ENCODE data around the gene MREG.

The MREG gene

DNA sequence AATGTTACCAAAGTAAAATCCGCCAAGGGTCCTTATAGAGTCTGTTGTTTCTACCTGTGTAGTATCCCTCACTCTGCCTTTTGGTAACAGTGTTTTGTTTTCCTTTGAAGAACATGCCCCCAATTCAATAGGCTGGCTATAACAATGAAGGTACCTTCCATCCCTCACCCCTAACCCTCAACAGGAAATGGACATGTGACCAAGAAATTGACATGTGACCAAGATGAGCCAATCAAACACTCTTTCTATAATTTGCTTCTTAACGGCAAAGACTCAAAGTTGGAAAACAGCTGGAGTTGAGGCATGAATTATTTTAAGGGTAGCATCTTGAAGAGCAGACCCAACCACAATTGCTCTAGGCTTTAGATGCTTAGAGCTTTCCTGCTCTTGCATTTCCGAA lies 5.4 kb upstream of the MREG start:
- Histone ChIP-seq H3K4me1 (ENCODE audit: insufficient read depth, low read length, poor library complexity, severe bottlenecking) (peaks cover 40% of the 10 kb centered on the region), H3K4me3 (ENCODE audit: low read length, poor library complexity, severe bottlenecking) (no peak overlapping the region), H3K36me3 (ENCODE audit: insufficient read depth, low read length) (no peaks in the 10 kb centered on the region), H3K4me2 (ENCODE audit: low read depth, low read length, poor library complexity, severe bottlenecking) (no peak overlapping the region), H3K9ac (ENCODE audit: low read depth, low read length, poor library complexity, severe bottlenecking) (no peak overlapping the region), H3K9me3 (ENCODE audit: insufficient read depth, low read depth, low read length) (no peaks in the 10 kb centered on the region), H3K27me3 (ENCODE audit: insufficient read depth, low read length, poor library complexity, severe bottlenecking) (no peaks in the 10 kb centered on the region), H2AFZ (ENCODE audit: low read length) (no peak overlapping the region), H4K20me1 (ENCODE audit: insufficient read depth, low read length, poor library complexity, severe bottlenecking) (no peaks in the 10 kb centered on the region), H3F3A (ENCODE audit: low read depth) (0 out of 2 replicates have a peak, but pooled peaks cover 3% of the 10 kb centered on the region), H3K79me2 (ENCODE audit: insufficient read depth, low read length) (peaks cover 3% of the 10 kb centered on the region; the same call in 1 of the 2 replicates), H3K9me2 (replicated peaks; ENCODE audit: low read depth, low read length) (no peaks in the 10 kb centered on the region)
- TF ChIP-seq, protein P1, sequence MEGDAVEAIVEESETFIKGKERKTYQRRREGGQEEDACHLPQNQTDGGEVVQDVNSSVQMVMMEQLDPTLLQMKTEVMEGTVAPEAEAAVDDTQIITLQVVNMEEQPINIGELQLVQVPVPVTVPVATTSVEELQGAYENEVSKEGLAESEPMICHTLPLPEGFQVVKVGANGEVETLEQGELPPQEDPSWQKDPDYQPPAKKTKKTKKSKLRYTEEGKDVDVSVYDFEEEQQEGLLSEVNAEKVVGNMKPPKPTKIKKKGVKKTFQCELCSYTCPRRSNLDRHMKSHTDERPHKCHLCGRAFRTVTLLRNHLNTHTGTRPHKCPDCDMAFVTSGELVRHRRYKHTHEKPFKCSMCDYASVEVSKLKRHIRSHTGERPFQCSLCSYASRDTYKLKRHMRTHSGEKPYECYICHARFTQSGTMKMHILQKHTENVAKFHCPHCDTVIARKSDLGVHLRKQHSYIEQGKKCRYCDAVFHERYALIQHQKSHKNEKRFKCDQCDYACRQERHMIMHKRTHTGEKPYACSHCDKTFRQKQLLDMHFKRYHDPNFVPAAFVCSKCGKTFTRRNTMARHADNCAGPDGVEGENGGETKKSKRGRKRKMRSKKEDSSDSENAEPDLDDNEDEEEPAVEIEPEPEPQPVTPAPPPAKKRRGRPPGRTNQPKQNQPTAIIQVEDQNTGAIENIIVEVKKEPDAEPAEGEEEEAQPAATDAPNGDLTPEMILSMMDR (conservative IDR thresholded peaks at IDR 0.05; ENCODE audit: low read length), result no peak
- TF ChIP-seq EZH2phosphoT487 (IDR thresholded peaks at IDR 0.05; ENCODE audit: borderline replicate concordance), result no peak

DNA sequence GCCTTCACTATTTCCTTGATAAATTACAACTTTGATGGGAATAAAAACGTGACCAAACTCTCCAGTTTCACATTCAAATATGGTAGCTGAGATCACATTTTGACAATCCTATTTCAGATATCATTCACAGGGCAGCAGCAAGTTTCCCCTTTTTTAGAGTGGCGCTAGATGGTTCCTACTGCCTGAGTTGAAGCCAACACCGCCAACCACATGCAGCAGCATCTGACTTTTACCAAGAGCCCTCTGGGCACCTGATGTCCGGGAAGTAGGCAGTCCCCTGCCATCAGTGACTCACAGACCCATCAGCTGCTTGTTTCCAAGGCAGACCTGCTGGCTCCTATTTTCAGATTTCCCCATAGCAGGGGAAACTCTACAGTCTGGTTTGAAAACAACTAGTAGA lies 4.0 kb upstream of the MREG start:
- no peak for TF ChIP-seq EZH2phosphoT487 (IDR thresholded peaks at IDR 0.05; ENCODE audit: borderline replicate concordance)
- TF ChIP-seq, protein P1 (conservative IDR thresholded peaks at IDR 0.05; ENCODE audit: low read length), result no peak
- Histone ChIP-seq H3K9me2 (replicated peaks; ENCODE audit: low read depth, low read length) (no peaks in the 10 kb centered on the region), H3K36me3 (ENCODE audit: insufficient read depth, low read length) (no peaks in the 10 kb centered on the region), H3K4me3 (ENCODE audit: low read length, poor library complexity, severe bottlenecking) (peak overlapping the region; percentile 55), H3K4me2 (ENCODE audit: low read depth, low read length, poor library complexity, severe bottlenecking) (peak overlapping the region; percentile 74), H3K79me2 (ENCODE audit: insufficient read depth, low read length) (peaks cover 11% of the 10 kb centered on the region), H3K9me3 (ENCODE audit: insufficient read depth, low read depth, low read length) (no peaks in the 10 kb centered on the region), H3K9ac (ENCODE audit: low read depth, low read length, poor library complexity, severe bottlenecking) (peak overlapping the region; percentile 56), H3K4me1 (ENCODE audit: insufficient read depth, low read length, poor library complexity, severe bottlenecking) (peaks cover 41% of the 10 kb centered on the region), H3F3A (ENCODE audit: low read depth) (0 out of 2 replicates have a peak, but pooled peaks cover 3% of the 10 kb centered on the region), H4K20me1 (ENCODE audit: insufficient read depth, low read length, poor library complexity, severe bottlenecking) (peaks cover 4% of the 10 kb centered on the region), H2AFZ (ENCODE audit: low read length) (no peak overlapping the region; the same call in 1 of the 2 replicates), H3K27me3 (ENCODE audit: insufficient read depth, low read length, poor library complexity, severe bottlenecking) (no peaks in the 10 kb centered on the region)

DNA sequence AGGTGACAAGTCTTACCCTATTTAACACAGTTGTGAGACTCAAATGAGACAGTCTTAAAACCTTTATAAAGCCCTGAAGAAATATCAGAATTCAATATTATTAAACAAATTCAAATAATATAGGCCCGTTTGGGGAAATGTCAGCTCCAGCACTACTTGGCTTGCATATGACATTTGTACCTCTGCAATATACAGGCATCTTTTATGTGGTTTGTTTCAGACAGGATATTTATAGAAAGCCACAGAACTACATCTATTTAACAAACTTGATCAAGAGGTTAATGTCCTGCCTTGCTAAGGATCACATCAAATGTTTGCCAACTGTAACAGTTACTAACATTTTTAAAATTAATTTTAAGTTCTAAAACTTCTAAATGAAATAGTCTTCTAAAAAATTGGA lies 3.2 kb upstream of the MREG start:
- Histone ChIP-seq H3K4me2 (ENCODE audit: low read depth, low read length, poor library complexity, severe bottlenecking) (peak overlapping the region; percentile 74), H3K27me3 (ENCODE audit: insufficient read depth, low read length, poor library complexity, severe bottlenecking) (no peaks in the 10 kb centered on the region), H3K4me3 (ENCODE audit: low read length, poor library complexity, severe bottlenecking) (peak overlapping the region; percentile 55), H2AFZ (ENCODE audit: low read length) (no peak overlapping the region), H3K4me1 (ENCODE audit: insufficient read depth, low read length, poor library complexity, severe bottlenecking) (peaks cover 48% of the 10 kb centered on the region), H3K36me3 (ENCODE audit: insufficient read depth, low read length) (no peaks in the 10 kb centered on the region), H3K9me2 (replicated peaks; ENCODE audit: low read depth, low read length) (no peaks in the 10 kb centered on the region), H3K9me3 (ENCODE audit: insufficient read depth, low read depth, low read length) (no peaks in the 10 kb centered on the region), H3K79me2 (ENCODE audit: insufficient read depth, low read length) (peaks cover 19% of the 10 kb centered on the region), H4K20me1 (ENCODE audit: insufficient read depth, low read length, poor library complexity, severe bottlenecking) (peaks cover 10% of the 10 kb centered on the region), H3K9ac (ENCODE audit: low read depth, low read length, poor library complexity, severe bottlenecking) (peak overlapping the region; percentile 56), H3F3A (ENCODE audit: low read depth) (0 out of 2 replicates have a peak, but pooled peaks cover 3% of the 10 kb centered on the region)
- TF ChIP-seq, protein P1 (conservative IDR thresholded peaks at IDR 0.05; ENCODE audit: low read length), result no peak
- TF ChIP-seq EZH2phosphoT487 (IDR thresholded peaks at IDR 0.05; ENCODE audit: borderline replicate concordance), result no peak
